SK-N-SH treated with all-trans-retinoic acid at 6 μM for 48 hours (cell line): ENCODE results near the gene GBX1.

ENCODE experiments used
- BACH2 ChIP-seq: fragments of 250-450 bp; sonication (Bioruptor Pico); IDR thresholded peaks from 2 replicates; pipeline ENCODE4 v1.9.0; 2021; ENCODE audit warnings: mild to moderate bottlenecking, borderline replicate concordance
- CSDC2 ChIP-seq: fragments of 250-450 bp; sonication (Bioruptor Pico); IDR thresholded peaks from 2 replicates; pipeline ENCODE4 v1.5.0; 2020; ENCODE audit warnings: mild to moderate bottlenecking, moderate library complexity
- ESRRG ChIP-seq: fragments of 250-450 bp; sonication (Bioruptor Pico); IDR thresholded peaks from 2 replicates; pipeline ENCODE4 v1.6.1; 2021; ENCODE audit warnings: mild to moderate bottlenecking
- GLIS3 ChIP-seq: fragments of 250-450 bp; sonication (Bioruptor Pico); IDR thresholded peaks from 2 replicates; pipeline ENCODE4 v1.5.0; 2020; ENCODE audit warnings: mild to moderate bottlenecking, moderate library complexity
- RARB ChIP-seq: fragments of 250-450 bp; sonication (Bioruptor Pico); IDR thresholded peaks from 2 replicates; pipeline ENCODE4 v1.8.0; 2021; ENCODE audit warnings: mild to moderate bottlenecking, moderate library complexity
- SNAI2 ChIP-seq: fragments of 250-450 bp; sonication (Bioruptor Pico); IDR thresholded peaks from 2 replicates; pipeline ENCODE4 v1.5.0; 2020; ENCODE audit warnings: mild to moderate bottlenecking, moderate library complexity
- TOX ChIP-seq: fragments of 250-450 bp; sonication (Bioruptor Pico); IDR thresholded peaks from 2 replicates; pipeline ENCODE4 v1.8.0; 2021; ENCODE audit warnings: mild to moderate bottlenecking, moderate library complexity, borderline replicate concordance
- ZC3H10 ChIP-seq: fragments of 250-450 bp; sonication (Bioruptor Pico); IDR thresholded peaks from 2 replicates; pipeline ENCODE4 v1.5.1; 2021; ENCODE audit warnings: mild to moderate bottlenecking, moderate library complexity
- ZFP3 ChIP-seq: fragments of 250-450 bp; sonication (Bioruptor Pico); IDR thresholded peaks from 2 replicates; pipeline ENCODE4 v1.5.0; 2020; ENCODE audit warnings: mild to moderate bottlenecking, moderate library complexity
- ZFP30 ChIP-seq: fragments of 450-650 bp; formaldehyde crosslinking; IDR thresholded peaks from 2 replicates; pipeline ENCODE4 v1.5.0; 2022; ENCODE audit warnings: mild to moderate bottlenecking, moderate library complexity
- ZNF565 ChIP-seq: fragments of 450-650 bp; formaldehyde crosslinking; conservative IDR thresholded peaks from 2 replicates; pipeline ENCODE4 v1.5.0; 2020; ENCODE audit warnings: low read depth, mild to moderate bottlenecking, moderate library complexity
- TF ChIP-seq, protein P1 (sequence below): fragments of 250-450 bp; sonication (Bioruptor Pico); IDR thresholded peaks from 2 replicates; pipeline ENCODE4 v1.5.1; 2020; ENCODE audit warnings: low read depth, mild to moderate bottlenecking, moderate library complexity
- TF ChIP-seq, protein P2 (sequence below): fragments of 250-450 bp; sonication (Bioruptor Pico); IDR thresholded peaks from 2 replicates; pipeline ENCODE4 v1.8.0; 2020; ENCODE audit warnings: mild to moderate bottlenecking, moderate library complexity, borderline replicate concordance
- TF ChIP-seq, protein P3 (sequence below): fragments of 250-450 bp; sonication (Bioruptor Pico); IDR thresholded peaks from 2 replicates; pipeline ENCODE4 v1.5.1; 2021; ENCODE audit warnings: mild to moderate bottlenecking, moderate library complexity

DNA sequence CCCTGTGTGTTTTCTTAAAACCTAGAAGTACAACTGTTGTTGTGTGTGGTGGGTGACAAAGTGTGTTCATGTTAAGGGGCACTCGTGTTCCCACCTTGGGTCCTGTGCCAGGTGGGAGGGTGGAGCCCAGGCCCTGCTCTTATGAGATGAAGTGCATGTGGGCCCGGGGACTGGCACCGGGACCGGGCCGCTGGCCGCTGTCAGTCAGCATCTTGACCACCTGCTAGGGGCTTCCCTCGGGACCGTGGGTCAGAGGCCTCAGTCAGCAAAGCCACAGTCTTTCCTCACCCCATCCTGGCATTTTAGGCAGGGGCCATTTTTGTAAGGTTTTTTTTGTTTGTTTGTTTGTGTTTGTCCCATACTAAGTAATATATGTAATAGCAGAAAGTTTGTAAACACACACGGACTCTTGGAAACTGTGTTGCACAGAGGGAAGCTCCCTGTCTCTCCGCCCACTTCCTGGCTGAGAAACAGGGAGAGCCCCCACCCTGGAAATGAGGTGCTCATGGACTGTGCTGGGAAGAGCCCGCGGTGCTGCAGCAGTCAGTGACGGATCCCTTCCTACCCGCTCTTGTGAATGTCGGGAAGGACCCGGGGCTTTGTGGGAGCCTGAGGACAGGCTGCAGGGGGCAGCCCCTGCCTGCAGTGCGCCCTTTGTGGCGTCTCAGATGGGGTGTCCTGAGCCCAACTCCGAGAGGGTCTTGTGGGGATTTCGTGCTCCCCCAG lies 67.8 kb downstream of the GBX1 start:
- TF ChIP-seq ZFP3 (CRISPR knock-in tag) (no peak), RARB (CRISPR knock-in tag) (no peak), BACH2 (CRISPR knock-in tag) (no peak), ZNF565 (CRISPR knock-in tag) (no peak), TOX (CRISPR knock-in tag) (no peak), SNAI2 (CRISPR knock-in tag) (no peak), ZFP30 (CRISPR knock-in tag) (no peak), ESRRG (CRISPR knock-in tag) (no peak), ZC3H10 (no peak), GLIS3 (CRISPR knock-in tag) (no peak), CSDC2 (CRISPR knock-in tag) (no peak)
- TF ChIP-seq, protein P1, sequence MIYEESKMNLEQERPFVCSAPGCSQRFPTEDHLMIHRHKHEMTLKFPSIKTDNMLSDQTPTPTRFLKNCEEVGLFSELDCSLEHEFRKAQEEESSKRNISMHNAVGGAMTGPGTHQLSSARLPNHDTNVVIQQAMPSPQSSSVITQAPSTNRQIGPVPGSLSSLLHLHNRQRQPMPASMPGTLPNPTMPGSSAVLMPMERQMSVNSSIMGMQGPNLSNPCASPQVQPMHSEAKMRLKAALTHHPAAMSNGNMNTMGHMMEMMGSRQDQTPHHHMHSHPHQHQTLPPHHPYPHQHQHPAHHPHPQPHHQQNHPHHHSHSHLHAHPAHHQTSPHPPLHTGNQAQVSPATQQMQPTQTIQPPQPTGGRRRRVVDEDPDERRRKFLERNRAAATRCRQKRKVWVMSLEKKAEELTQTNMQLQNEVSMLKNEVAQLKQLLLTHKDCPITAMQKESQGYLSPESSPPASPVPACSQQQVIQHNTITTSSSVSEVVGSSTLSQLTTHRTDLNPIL (CRISPR knock-in tag): no peak
- TF ChIP-seq, protein P2, sequence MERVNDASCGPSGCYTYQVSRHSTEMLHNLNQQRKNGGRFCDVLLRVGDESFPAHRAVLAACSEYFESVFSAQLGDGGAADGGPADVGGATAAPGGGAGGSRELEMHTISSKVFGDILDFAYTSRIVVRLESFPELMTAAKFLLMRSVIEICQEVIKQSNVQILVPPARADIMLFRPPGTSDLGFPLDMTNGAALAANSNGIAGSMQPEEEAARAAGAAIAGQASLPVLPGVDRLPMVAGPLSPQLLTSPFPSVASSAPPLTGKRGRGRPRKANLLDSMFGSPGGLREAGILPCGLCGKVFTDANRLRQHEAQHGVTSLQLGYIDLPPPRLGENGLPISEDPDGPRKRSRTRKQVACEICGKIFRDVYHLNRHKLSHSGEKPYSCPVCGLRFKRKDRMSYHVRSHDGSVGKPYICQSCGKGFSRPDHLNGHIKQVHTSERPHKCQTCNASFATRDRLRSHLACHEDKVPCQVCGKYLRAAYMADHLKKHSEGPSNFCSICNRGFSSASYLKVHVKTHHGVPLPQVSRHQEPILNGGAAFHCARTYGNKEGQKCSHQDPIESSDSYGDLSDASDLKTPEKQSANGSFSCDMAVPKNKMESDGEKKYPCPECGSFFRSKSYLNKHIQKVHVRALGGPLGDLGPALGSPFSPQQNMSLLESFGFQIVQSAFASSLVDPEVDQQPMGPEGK (CRISPR knock-in tag): no peak
- TF ChIP-seq, protein P3, sequence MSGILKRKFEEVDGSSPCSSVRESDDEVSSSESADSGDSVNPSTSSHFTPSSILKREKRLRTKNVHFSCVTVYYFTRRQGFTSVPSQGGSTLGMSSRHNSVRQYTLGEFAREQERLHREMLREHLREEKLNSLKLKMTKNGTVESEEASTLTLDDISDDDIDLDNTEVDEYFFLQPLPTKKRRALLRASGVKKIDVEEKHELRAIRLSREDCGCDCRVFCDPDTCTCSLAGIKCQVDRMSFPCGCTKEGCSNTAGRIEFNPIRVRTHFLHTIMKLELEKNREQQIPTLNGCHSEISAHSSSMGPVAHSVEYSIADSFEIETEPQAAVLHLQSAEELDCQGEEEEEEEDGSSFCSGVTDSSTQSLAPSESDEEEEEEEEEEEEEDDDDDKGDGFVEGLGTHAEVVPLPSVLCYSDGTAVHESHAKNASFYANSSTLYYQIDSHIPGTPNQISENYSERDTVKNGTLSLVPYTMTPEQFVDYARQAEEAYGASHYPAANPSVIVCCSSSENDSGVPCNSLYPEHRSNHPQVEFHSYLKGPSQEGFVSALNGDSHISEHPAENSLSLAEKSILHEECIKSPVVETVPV (CRISPR knock-in tag): no peak
